Cardiac ventricle fibroblast (primary cell): ENCODE results near the gene ECHS1. TPM values are rescaled to one million over a fixed set of nuclear protein-coding genes. Genes with fewer than 3 reads are reported as not detected.

ENCODE experiments used
- total RNA-seq: library from RNA; depleted of rRNA; stranded (reverse); fragments of >200 nt; gene quantifications from 2 replicates; pipeline ENCODE4 v1.2.3, GENCODE V29; 2015

Gene ECHS1
- 68.0 and 73.4 TPM in 2 replicates for total RNA-seq

GRCh38 chr10:133373174-133374090 lies at the start of gene ECHS1:
TSS of gene ECHS1 (minus strand) at chr10:133373354. CDS start at chr10:133373333, 21 bp downstream.

GRCh38 chr10:133394064-133394663 lies 21.0 kb upstream of the ECHS1 start, which contains the start of gene MTG1:
TSS of gene MTG1 (plus strand) at chr10:133394157. CDS start at chr10:133394221, 64 bp downstream.

GRCh38 chr10:133379152-133379800 lies 6.1 kb upstream of the ECHS1 start, which contains the start of gene PAOX:
TSS of gene PAOX (plus strand) at chr10:133379262. CDS start at chr10:133379317, 55 bp downstream.

GRCh38 chr10:133357285-133358161 lies 15.6 kb downstream of the ECHS1 start, which contains the start of gene FUOM:
TSS of gene FUOM (minus strand) at chr10:133358019. CDS start at chr10:133358007, 12 bp downstream.

GRCh38 chr10:133336577-133337369 lies 36.4 kb downstream of the ECHS1 start, which contains the start of gene CALY:
TSS of gene CALY (minus strand) at chr10:133336896. CDS start at chr10:133328989, 7,907 bp downstream.

Other genes with a start within 250 kb of the ECHS1 start
- 0.29 and 0.62 TPM in 2 replicates for gene KNDC1, start 213.1 kb downstream of the ECHS1 start, total RNA-seq
- gene UTF1, start 143.1 kb downstream of the ECHS1 start, total RNA-seq, result not detected in 2 replicates
- not detected in 2 replicates for gene VENTX, start 135.5 kb downstream of the ECHS1 start, total RNA-seq
- 0.34 and 1.2 TPM in 2 replicates for gene ADAM8, start 96.5 kb downstream of the ECHS1 start, total RNA-seq
- 30.7 and 40.2 TPM in 2 replicates for gene TUBGCP2, start 64.5 kb downstream of the ECHS1 start, total RNA-seq
- 14.3 and 25.5 TPM in 2 replicates for gene ZNF511, start 64.4 kb downstream of the ECHS1 start, total RNA-seq
- gene CALY, start 36.5 kb downstream of the ECHS1 start, total RNA-seq, result not detected in 2 replicates
- gene PRAP1, start 26.0 kb downstream of the ECHS1 start, total RNA-seq, result not detected in 2 replicates
- gene FUOM, start 15.3 kb downstream of the ECHS1 start, total RNA-seq, result 13.4 and 17.3 TPM in 2 replicates
- gene PAOX, start 5.9 kb upstream of the ECHS1 start, total RNA-seq, result 1.7 and 3.7 TPM in 2 replicates
- gene MTG1, start 20.8 kb upstream of the ECHS1 start, total RNA-seq, result 14.5 and 21.1 TPM in 2 replicates
- gene SPRN, start 51.3 kb upstream of the ECHS1 start, total RNA-seq, result 0.20 and 0.75 TPM in 2 replicates
- 0.73 and 2.2 TPM in 2 replicates for gene SCART1, start 80.6 kb upstream of the ECHS1 start, total RNA-seq
- gene CYP2E1, start 154.0 kb upstream of the ECHS1 start, total RNA-seq, result 0.64 and 2.2 TPM in 2 replicates
- 0.05 TPM in 1 of 2 replicates, not detected in the other for gene SYCE1, start 192.2 kb upstream of the ECHS1 start, total RNA-seq